Measurements from ENCODE around the gene NTNG2. TPM values are rescaled to one million over a fixed set of nuclear protein-coding genes. Genes with fewer than 3 reads are reported as not detected.

Gene NTNG2
- polyA plus RNA-seq, 3 donors = 0.55 to 0.79 (median 0.67) TPM

GRCh38 chr9:132192728-132193127 is 30.9 kb downstream of the NTNG2 start:
- H3K27ac ChIP-seq (ENCODE audit: low read depth, low read length) = no peak overlapping the region

GRCh38 chr9:132193227-132194124 is 31.6 kb downstream of the NTNG2 start:
- 81 to 87% (median 83%) methylated on average over 12 of the region's 12 CpGs for WGBS, 3 donors
- no peak overlapping the region for H3K27ac ChIP-seq (ENCODE audit: low read depth, low read length)

More at GRCh38 chr9:132192728-132193127, 30.9 kb downstream of the NTNG2 start:
- WGBS, 3 donors = 56 to 68% (median 64%) methylated on average over 11 of the region's 11 CpGs

- WGBS, 3 donors = 80 to 84% (median 80%) methylated on average over 8 of the region's 8 CpGs
- no peak overlapping the region for H3K27ac ChIP-seq (ENCODE audit: low read depth, low read length)
Observed at GRCh38 chr9:132194508-132194907, 32.6 kb downstream of the NTNG2 start.

- 89 to 91% (median 89%) methylated on average over 6 of the region's 6 CpGs for WGBS, 3 donors
- H3K27ac ChIP-seq (ENCODE audit: low read depth, low read length) = no peak overlapping the region
Observed at GRCh38 chr9:132197315-132197714, 35.5 kb downstream of the NTNG2 start.

- WGBS, 3 donors = 95 to 97% (median 96%) methylated on average over 57 to 58 of the region's 58 CpGs
- H3K27ac ChIP-seq (ENCODE audit: low read depth, low read length) = no peak overlapping the region
Observed at GRCh38 chr9:132197856-132198550, 36.1 kb downstream of the NTNG2 start.

GRCh38 chr9:132199056-132199455 is 37.2 kb downstream of the NTNG2 start:
- H3K27ac ChIP-seq (ENCODE audit: low read depth, low read length) = no peak overlapping the region
- WGBS, 3 donors = 91 to 100% (median 95%) methylated on average over 4 of the region's 4 CpGs

GRCh38 chr9:132200706-132201105 is 38.8 kb downstream of the NTNG2 start:
- 81 to 89% (median 83%) methylated on average over 4 of the region's 4 CpGs for WGBS, 3 donors
- H3K27ac ChIP-seq (ENCODE audit: low read depth, low read length) = no peak overlapping the region

- no peak overlapping the region for H3K27ac ChIP-seq (ENCODE audit: low read depth, low read length)
- WGBS, 3 donors = 26 to 80% (median 79%) methylated on average over 12 of the region's 12 CpGs
Observed at GRCh38 chr9:132201139-132201538, 39.3 kb downstream of the NTNG2 start.

GRCh38 chr9:132201780-132202703 is 40.2 kb downstream of the NTNG2 start:
- H3K27ac ChIP-seq (ENCODE audit: low read depth, low read length) = no peak overlapping the region
- WGBS, 3 donors = 43 to 48% (median 45%) methylated on average over 21 of the region's 21 CpGs

GRCh38 chr9:132204883-132205282 is 43.0 kb downstream of the NTNG2 start:
- WGBS, 3 donors = 83 to 94% (median 85%) methylated on average over 3 of the region's 3 CpGs
- H3K27ac ChIP-seq (ENCODE audit: low read depth, low read length) = no peak overlapping the region

GRCh38 chr9:132207215-132207614 is 45.4 kb downstream of the NTNG2 start:
- 68 to 73% (median 71%) methylated on average over 14 of the region's 14 CpGs for WGBS, 3 donors
- no peak overlapping the region for H3K27ac ChIP-seq (ENCODE audit: low read depth, low read length)

- 70 to 78% (median 71%) methylated on average over 16 of the region's 16 CpGs for WGBS, 3 donors
- no peak overlapping the region for H3K27ac ChIP-seq (ENCODE audit: low read depth, low read length)
Observed at GRCh38 chr9:132207839-132208615, 46.2 kb downstream of the NTNG2 start.

- no peak overlapping the region for H3K27ac ChIP-seq (ENCODE audit: low read depth, low read length)
- 77 to 90% (median 87%) methylated on average over 30 of the region's 30 CpGs for WGBS, 3 donors
Observed at GRCh38 chr9:132209228-132209627, 47.4 kb downstream of the NTNG2 start.

- WGBS, 3 donors = 75 to 83% (median 76%) methylated on average over 13 to 14 of the region's 14 CpGs
- H3K27ac ChIP-seq (ENCODE audit: low read depth, low read length) = no peak overlapping the region
Observed at GRCh38 chr9:132210472-132211145, 48.8 kb downstream of the NTNG2 start.

GRCh38 chr9:132211570-132211969 is 49.7 kb downstream of the NTNG2 start:
- WGBS, 3 donors = 88 to 94% (median 92%) methylated on average over 7 of the region's 7 CpGs
- H3K27ac ChIP-seq (ENCODE audit: low read depth, low read length) = no peak overlapping the region

GRCh38 chr9:132214027-132214622 is 52.3 kb downstream of the NTNG2 start:
- no peak overlapping the region for H3K27ac ChIP-seq (ENCODE audit: low read depth, low read length)
- WGBS, 3 donors = 4 to 31% (median 20%) methylated on average over 18 of the region's 18 CpGs
